DMS79 (cell line): ENCODE results near the gene OPN4.

Experiments used
- DNase-seq: peaks from one replicate; lab custom pipeline; 2025; lab: John Stamatoyannopoulos, UW

Gene OPN4

GRCh38 chr10:86681047-86681446 lies 26.7 kb downstream of the OPN4 start:
- DNase-seq: no peak

- DNase-seq: no peak
Observed at GRCh38 chr10:86681722-86682386, 27.5 kb downstream of the OPN4 start.

- no peak for DNase-seq
Observed at GRCh38 chr10:86682675-86683074, 28.3 kb downstream of the OPN4 start.

GRCh38 chr10:86684331-86685097 lies 30.2 kb downstream of the OPN4 start:
- DNase-seq: no peak

- DNase-seq: no peak
Observed at GRCh38 chr10:86685416-86685815, 31.1 kb downstream of the OPN4 start.

- DNase-seq: no peak
Observed at GRCh38 chr10:86685893-86686632, 31.7 kb downstream of the OPN4 start.

- no peak for DNase-seq
Observed at GRCh38 chr10:86686972-86687371, 32.6 kb downstream of the OPN4 start.

- DNase-seq: no peak
Observed at GRCh38 chr10:86687750-86688149, 33.4 kb downstream of the OPN4 start.

GRCh38 chr10:86688398-86688921 lies 34.1 kb downstream of the OPN4 start:
- peak; percentile 4 for DNase-seq

GRCh38 chr10:86689146-86689545 lies 34.8 kb downstream of the OPN4 start:
- no peak for DNase-seq

- no peak for DNase-seq
Observed at GRCh38 chr10:86690231-86690630, 35.9 kb downstream of the OPN4 start.

- no peak for DNase-seq
Observed at GRCh38 chr10:86690657-86691084, 36.3 kb downstream of the OPN4 start.

- DNase-seq: no peak
Observed at GRCh38 chr10:86691333-86692022, 37.1 kb downstream of the OPN4 start.

- no peak for DNase-seq
Observed at GRCh38 chr10:86692023-86692514, 37.7 kb downstream of the OPN4 start.

GRCh38 chr10:86692664-86693063 lies 38.3 kb downstream of the OPN4 start:
- DNase-seq: no peak

GRCh38 chr10:86693275-86693674 lies 38.9 kb downstream of the OPN4 start:
- DNase-seq: no peak

GRCh38 chr10:86693721-86694369 lies 39.5 kb downstream of the OPN4 start:
- no peak for DNase-seq

- DNase-seq: no peak
Observed at GRCh38 chr10:86698207-86698940, 44.0 kb downstream of the OPN4 start.

- DNase-seq: no peak
Observed at GRCh38 chr10:86699125-86699524, 44.8 kb downstream of the OPN4 start.

- no peak for DNase-seq
Observed at GRCh38 chr10:86699541-86699940, 45.2 kb downstream of the OPN4 start.
